Ovary (tissue), 3 donors: ENCODE data around the gene LTO1.

Source experiments
- POLR2A ChIP-seq: fragments of 450-650 bp; IDR thresholded peaks from one replicate; pipeline ENCODE4 v1.6.1; 2017; ENCODE audit warnings: antibody characterized with exemption, mild to moderate bottlenecking, moderate library complexity
- TF ChIP-seq, protein P1 (sequence below), 3 donors: fragments of 450-650 bp in 2 of 3; fragments of 200-600 bp in 1 of 3; IDR thresholded peaks; one replicate each; pipeline versions ENCODE4 v1.5.1 to v1.8.0; 2016 to 2022; ENCODE audit warnings: antibody characterized with exemption in 3 of 3, mild to moderate bottlenecking in 1 of 3
- donor health status: DM: no; HTN: no; CAD: no.

- TF ChIP-seq, protein P1, sequence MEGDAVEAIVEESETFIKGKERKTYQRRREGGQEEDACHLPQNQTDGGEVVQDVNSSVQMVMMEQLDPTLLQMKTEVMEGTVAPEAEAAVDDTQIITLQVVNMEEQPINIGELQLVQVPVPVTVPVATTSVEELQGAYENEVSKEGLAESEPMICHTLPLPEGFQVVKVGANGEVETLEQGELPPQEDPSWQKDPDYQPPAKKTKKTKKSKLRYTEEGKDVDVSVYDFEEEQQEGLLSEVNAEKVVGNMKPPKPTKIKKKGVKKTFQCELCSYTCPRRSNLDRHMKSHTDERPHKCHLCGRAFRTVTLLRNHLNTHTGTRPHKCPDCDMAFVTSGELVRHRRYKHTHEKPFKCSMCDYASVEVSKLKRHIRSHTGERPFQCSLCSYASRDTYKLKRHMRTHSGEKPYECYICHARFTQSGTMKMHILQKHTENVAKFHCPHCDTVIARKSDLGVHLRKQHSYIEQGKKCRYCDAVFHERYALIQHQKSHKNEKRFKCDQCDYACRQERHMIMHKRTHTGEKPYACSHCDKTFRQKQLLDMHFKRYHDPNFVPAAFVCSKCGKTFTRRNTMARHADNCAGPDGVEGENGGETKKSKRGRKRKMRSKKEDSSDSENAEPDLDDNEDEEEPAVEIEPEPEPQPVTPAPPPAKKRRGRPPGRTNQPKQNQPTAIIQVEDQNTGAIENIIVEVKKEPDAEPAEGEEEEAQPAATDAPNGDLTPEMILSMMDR (IDR thresholded peaks at IDR 0.05) = no peak
- TF ChIP-seq POLR2A = no peak
Measured at GRCh38 chr11:69617682-69618081, 57.5 kb downstream of the LTO1 start.
